Measurements from ENCODE around the gene KDSR.

Gene KDSR

GRCh38 chr18:63302220-63302619, 64.8 kb downstream of the KDSR start:
- no peak for DNase-seq

- no peak for DNase-seq
Observed at GRCh38 chr18:63301434-63301833, 65.6 kb downstream of the KDSR start.

GRCh38 chr18:63299837-63300745, 66.9 kb downstream of the KDSR start:
- no peak for DNase-seq

- DNase-seq: no peak
Observed at GRCh38 chr18:63298400-63299365, 68.3 kb downstream of the KDSR start.

- DNase-seq: no peak
Observed at GRCh38 chr18:63297687-63298399, 69.2 kb downstream of the KDSR start.

- no peak for DNase-seq
Observed at GRCh38 chr18:63293935-63294334, 73.1 kb downstream of the KDSR start.

- DNase-seq: no peak
Observed at GRCh38 chr18:63292831-63293683, 73.9 kb downstream of the KDSR start.

- DNase-seq: no peak
Observed at GRCh38 chr18:63291278-63291677, 75.7 kb downstream of the KDSR start.

GRCh38 chr18:63290821-63291200, 76.2 kb downstream of the KDSR start:
- no peak for DNase-seq

GRCh38 chr18:63290166-63290820, 76.7 kb downstream of the KDSR start:
- no peak for DNase-seq

- no peak for DNase-seq
Observed at GRCh38 chr18:63288311-63288710, 78.7 kb downstream of the KDSR start.

GRCh38 chr18:63287691-63288220, 79.2 kb downstream of the KDSR start:
- no peak for DNase-seq

- no peak for DNase-seq
Observed at GRCh38 chr18:63286926-63287325, 80.1 kb downstream of the KDSR start.

- DNase-seq: no peak
Observed at GRCh38 chr18:63284827-63285733, 81.9 kb downstream of the KDSR start.

GRCh38 chr18:63284173-63284799, 82.7 kb downstream of the KDSR start:
- no peak for DNase-seq

GRCh38 chr18:63283305-63284094, 83.5 kb downstream of the KDSR start:
- no peak for DNase-seq

- no peak for DNase-seq
Observed at GRCh38 chr18:63282793-63283192, 84.2 kb downstream of the KDSR start.

Measured in NCI-H1105 (cell line).